Breast epithelium (tissue), 4 donors: ENCODE measurements around the gene HOXB7. TPM values are rescaled to one million over a fixed set of nuclear protein-coding genes. Genes with fewer than 3 reads are reported as not detected.

Source experiments
- DNase-seq, 2 donors: peaks; one replicate each; pipeline ENCODE4 v3.0.0-alpha.2; 2019; ENCODE audit warnings: low spot score in 2 of 2
- H3K27ac ChIP-seq, 2 donors: fragments of 200-600 bp; sonication (generic) in 1 of 2; one replicate each; pipeline ENCODE4 v1.5.1; 2016 to 2019; ENCODE audit warnings: mild to moderate bottlenecking in 1 of 2
- H3K27me3 ChIP-seq, 2 donors: fragments of 200-600 bp; sonication (generic) in 1 of 2; one replicate each; pipeline versions ENCODE4 v1.5.1 to v1.6.0; 2017 to 2019; ENCODE audit warnings: control low read depth in 1 of 2, mild to moderate bottlenecking in 1 of 2
- H3K36me3 ChIP-seq: fragments of 200-600 bp; one replicate; pipeline ENCODE4 v1.5.1; 2019
- H3K4me1 ChIP-seq, 2 donors: fragments of 200-600 bp; sonication (generic); one replicate each; pipeline ENCODE4 v1.5.1; 2016 to 2019; ENCODE audit warnings: control low read depth in 1 of 2
- H3K4me3 ChIP-seq, 3 donors: fragments of 200-600 bp; sonication (generic); 1 replicate in 2 of 3; 2 replicates in 1 of 3; pipeline ENCODE4 v1.5.1; 2016 to 2019; ENCODE audit warnings: mild to moderate bottlenecking in 3 of 3, moderate library complexity in 2 of 3
- H3K9me3 ChIP-seq, 2 donors: fragments of 200-600 bp; sonication (generic) in 1 of 2; one replicate each; pipeline ENCODE4 v1.5.1; 2016 to 2019; ENCODE audit warnings: control low read depth in 1 of 2
- CTCF ChIP-seq, 3 donors: fragments of 450-650 bp; IDR thresholded peaks; one replicate each; pipeline ENCODE4 v1.5.1; 2016 to 2017; ENCODE audit warnings: antibody characterized with exemption in 3 of 3, mild to moderate bottlenecking in 3 of 3, moderate library complexity in 3 of 3
- POLR2A ChIP-seq: fragments of 450-650 bp; IDR thresholded peaks from one replicate; pipeline ENCODE4 v1.6.1; 2016; ENCODE audit warnings: antibody characterized with exemption, mild to moderate bottlenecking, moderate library complexity
- POLR2AphosphoS5 ChIP-seq, 3 donors: sonication (generic); formaldehyde crosslinking; IDR thresholded peaks; one replicate each; pipeline ENCODE4 v1.6.1; 2017; ENCODE audit warnings: antibody characterized with exemption in 3 of 3
- intact Hi-C: fragments of 100-400 bp; cut with DNase I; formaldehyde crosslinking; loops from one replicate; pipeline ENCODE4 v1.15.1; 2023; ENCODE audit warnings: low total_unique reads
- total RNA-seq, 3 donors: library from RNA; depleted of rRNA; stranded (reverse); fragments of >200 nt; gene quantifications; one replicate each; pipeline ENCODE4 v1.1.0, GENCODE V29; 2016

The HOXB7 gene
- total RNA-seq, 3 donors from 2014 or later, result 1.5 to 16.8 (median 4.3) TPM

- TF ChIP-seq POLR2AphosphoS5 (IDR thresholded peaks at IDR 0.05) (no peak), POLR2A (no peak), CTCF (IDR thresholded peaks at IDR 0.05) (no peak)
- intact Hi-C loops, result loop anchor here (5.0 kb wide), 1 partner anchor 34 kb away; no protein-coding TSS in a partner anchor
- peaks cover 0 to 51% of the 10 kb centered on the region in 2 donors for H3K27me3 ChIP-seq
These were observed 34.9 kb downstream of the HOXB7 start for GRCh38 chr17:48575673-48576478.

GRCh38 chr17:48575066-48575582 lies 35.7 kb downstream of the HOXB7 start:
- Histone ChIP-seq H3K27me3 (peaks cover 0 to 45% of the 10 kb centered on the region in 2 donors), H3K36me3 (no peaks in the 10 kb centered on the region), H3K4me3 (peak overlapping the region in 2 of 3 donors; percentile 57 to 81), H3K4me1 (peaks cover 0 to 7% of the 10 kb centered on the region in 2 donors), H3K27ac (peak overlapping the region; percentile 28 to 71), H3K9me3 (no peaks in the 10 kb centered on the region)
- TF ChIP-seq CTCF (IDR thresholded peaks at IDR 0.05), result no peak
- no peak for TF ChIP-seq POLR2AphosphoS5 (IDR thresholded peaks at IDR 0.05)
- TF ChIP-seq POLR2A, result no peak
- intact Hi-C loops, result loop anchor here (5.0 kb wide), 1 partner anchor 33 kb away; no protein-coding TSS in a partner anchor
- no peak for DNase-seq

More at GRCh38 chr17:48575673-48576478, 34.9 kb downstream of the HOXB7 start:
- Histone ChIP-seq H3K27ac (peak overlapping the region; percentile 71 to 94), H3K9me3 (no peaks in the 10 kb centered on the region), H3K36me3 (no peaks in the 10 kb centered on the region), H3K4me1 (peaks cover 0 to 7% of the 10 kb centered on the region in 2 donors), H3K4me3 (peak overlapping the region; percentile 49 to 81 (median 57))
- no peak for DNase-seq

DNA sequence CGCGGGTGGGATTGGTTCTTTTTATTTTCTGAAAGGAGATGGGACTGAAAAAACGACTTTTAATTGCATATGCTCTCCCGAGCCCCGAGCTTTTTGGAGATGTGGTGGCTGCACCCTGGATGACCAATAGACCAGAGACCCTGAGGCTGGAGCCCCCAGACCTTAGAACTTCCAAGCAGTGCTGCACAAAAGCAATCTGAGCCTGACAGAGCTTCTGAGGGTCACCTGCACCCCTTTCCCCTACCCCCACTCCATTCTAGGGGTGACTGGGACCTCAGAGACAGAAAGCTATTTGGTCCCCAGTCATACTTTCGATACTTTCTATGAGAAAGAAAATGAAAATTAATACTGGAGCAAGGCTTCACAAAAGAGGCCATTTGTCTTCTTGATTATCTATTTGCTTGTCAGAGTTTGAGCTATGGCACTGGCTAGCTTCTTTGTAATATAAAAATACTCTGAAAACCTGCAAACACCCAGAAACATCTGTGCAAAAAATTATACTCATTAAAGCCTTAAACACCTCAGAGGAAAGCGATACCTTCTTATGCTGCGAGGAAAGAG lies 36.2 kb downstream of the HOXB7 start:
- H3K27me3 ChIP-seq, result peaks cover 0 to 41% of the 10 kb centered on the region in 2 donors
- TF ChIP-seq POLR2AphosphoS5 (IDR thresholded peaks at IDR 0.05) (no peak), CTCF (IDR thresholded peaks at IDR 0.05) (no peak), POLR2A (no peak)
- peaks cover 0 to 7% of the 10 kb centered on the region in 2 donors for H3K4me1 ChIP-seq
- peak overlapping the region in 2 of 3 donors; percentile 9 to 17 for H3K4me3 ChIP-seq
- H3K9me3 ChIP-seq, result no peaks in the 10 kb centered on the region
- DNase-seq, result no peak
- H3K27ac ChIP-seq, result peak overlapping the region; percentile 21 to 71
- no peaks in the 10 kb centered on the region for H3K36me3 ChIP-seq
- intact Hi-C loops, result loop anchor here (5.0 kb wide), 1 partner anchor 32 kb away; no protein-coding TSS in a partner anchor

DNA sequence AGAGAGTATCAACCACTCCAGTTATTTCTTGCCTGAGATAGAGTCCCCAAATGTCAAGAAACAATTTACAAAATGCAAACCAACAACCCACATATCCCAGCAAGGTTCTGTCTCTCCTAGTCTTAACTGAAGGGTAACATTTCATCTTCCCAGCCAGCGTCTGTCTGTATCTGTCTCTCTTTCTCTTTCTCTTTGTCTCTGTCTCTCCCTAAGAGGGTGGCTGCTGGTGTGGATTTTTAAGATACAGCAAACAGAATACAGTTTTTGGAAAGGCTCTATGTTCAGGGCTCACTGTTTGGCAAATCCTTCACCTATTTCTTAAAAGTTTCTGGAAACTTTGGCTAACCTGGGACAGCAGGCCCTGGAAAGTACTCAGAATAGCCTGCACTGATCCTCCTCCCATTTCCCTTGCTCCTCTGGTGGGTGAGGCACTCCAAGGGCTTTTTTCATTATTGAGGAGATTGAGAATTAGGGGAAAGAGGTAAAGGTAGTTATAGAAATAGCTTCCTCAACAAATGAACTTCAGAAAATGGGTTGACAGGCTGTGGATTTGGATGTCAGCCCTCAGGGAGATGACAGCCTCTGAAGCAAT lies 38.9 kb downstream of the HOXB7 start:
- DNase-seq, result no peak
- intact Hi-C loops, result no loop called here
- TF ChIP-seq POLR2A, result no peak
- TF ChIP-seq CTCF (IDR thresholded peaks at IDR 0.05), result no peak
- TF ChIP-seq POLR2AphosphoS5 (IDR thresholded peaks at IDR 0.05), result no peak
- no peaks in the 10 kb centered on the region for H3K36me3 ChIP-seq
- H3K4me3 ChIP-seq, result peak overlapping the region in 1 of 3 donors; percentile 9
- peaks cover 0 to 19% of the 10 kb centered on the region in 2 donors for H3K27me3 ChIP-seq
- peaks cover 0 to 7% of the 10 kb centered on the region in 2 donors for H3K4me1 ChIP-seq
- no peaks in the 10 kb centered on the region for H3K9me3 ChIP-seq
- H3K27ac ChIP-seq, result peak overlapping the region; percentile 34 to 76
